ENCODE measurements around the gene LOXL4.

GRCh38 chr10:98295907-98296306 lies 27.9 kb upstream of the LOXL4 start:
- TF ChIP-seq CTCF (IDR thresholded peaks at IDR 0.05) (no peak), POLR2A (IDR thresholded peaks at IDR 0.05) (no peak)
